ENCODE measurements around the gene KCTD20. TPM values are rescaled to one million over a fixed set of nuclear protein-coding genes. Genes with fewer than 3 reads are reported as not detected.
"Not testable (repeated sequence)": the region's sequence is repeated elsewhere in the genome, so short reads cannot be mapped to it uniquely, and the experiment has no call there.

KCTD20 gene
- total and polyA plus RNA-seq, 2 experiments from 2014 or later, result 27.4 to 56.3 TPM

DNA sequence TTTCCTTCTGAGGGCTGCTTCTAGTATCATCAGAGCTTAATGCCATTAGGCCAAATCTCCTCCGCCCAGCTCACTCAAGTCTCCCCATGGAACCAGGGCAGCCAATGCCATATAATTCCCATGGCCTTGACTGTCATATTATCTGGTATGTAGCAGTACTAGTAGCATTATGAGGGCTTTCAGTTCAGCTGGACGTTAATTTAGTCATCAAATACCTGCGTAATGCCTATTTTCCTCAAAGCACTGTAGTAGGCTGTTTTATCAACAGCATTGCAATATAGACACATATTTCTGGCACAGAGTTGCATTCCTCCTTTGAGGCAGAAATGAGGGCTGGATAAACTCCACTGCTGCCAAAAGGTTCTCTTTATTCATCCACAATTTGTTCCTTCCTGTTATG is 1.7 kb downstream of the KCTD20 start:
- peaks cover 31% of the 10 kb centered on the region for H3K4me1 ChIP-seq (ENCODE audit: insufficient read depth)
- no peak overlapping the region for H2AFZ ChIP-seq
- no peaks in the 10 kb centered on the region for H3K27me3 ChIP-seq
- no peaks in the 10 kb centered on the region for H3K9me3 ChIP-seq (ENCODE audit: low read depth)
- no peaks in the 10 kb centered on the region for H3K36me3 ChIP-seq (replicated peaks; ENCODE audit: insufficient read depth, low read depth)
- TF ChIP-seq CTCF (IDR thresholded peaks at IDR 0.05; ENCODE audit: poor library complexity), result no peak
- no peak for TF ChIP-seq EZH2 (IDR thresholded peaks at IDR 0.05; ENCODE audit: borderline replicate concordance)
- no peak for TF ChIP-seq EZH2phosphoT487 (IDR thresholded peaks at IDR 0.05; ENCODE audit: low read depth, severe bottlenecking, unreplicated experiment)
- 72% methylated on average over 3 of the region's 3 CpGs for WGBS (ENCODE audit: low lambda C conversion rate, missing lambda C conversion rate)
- peak overlapping the region; percentile 99 for H3K27ac ChIP-seq
- H4K20me1 ChIP-seq (ENCODE audit: insufficient read depth, poor library complexity, severe bottlenecking), result no peaks in the 10 kb centered on the region
- peaks cover 64% of the 10 kb centered on the region for H3K79me2 ChIP-seq
- DNase-seq (ENCODE audit: low spot score), result peak; percentile 25
- H3K4me2 ChIP-seq, result peak overlapping the region; percentile 72
- H3K4me3 ChIP-seq, result peak overlapping the region; percentile 90
- H3K9me2 ChIP-seq (replicated peaks; ENCODE audit: insufficient read depth), result no peaks in the 10 kb centered on the region

GRCh38 chr6:36445621-36446020 is 2.8 kb downstream of the KCTD20 start:
- H3K4me1 ChIP-seq (ENCODE audit: insufficient read depth), result peaks cover 31% of the 10 kb centered on the region
- no peaks in the 10 kb centered on the region for H3K9me3 ChIP-seq (ENCODE audit: low read depth)
- H3K4me3 ChIP-seq, result no peak overlapping the region
- H3K27me3 ChIP-seq, result no peaks in the 10 kb centered on the region
- H3K9me2 ChIP-seq (replicated peaks; ENCODE audit: insufficient read depth), result no peaks in the 10 kb centered on the region
- DNase-seq (ENCODE audit: low spot score), result no peak
- peak overlapping the region; percentile 72 for H3K4me2 ChIP-seq
- H2AFZ ChIP-seq, result no peak overlapping the region
- TF ChIP-seq CTCF (IDR thresholded peaks at IDR 0.05; ENCODE audit: poor library complexity) (no peak), EZH2 (IDR thresholded peaks at IDR 0.05; ENCODE audit: borderline replicate concordance) (no peak), EZH2phosphoT487 (IDR thresholded peaks at IDR 0.05; ENCODE audit: low read depth, severe bottlenecking, unreplicated experiment) (no peak)
- no peaks in the 10 kb centered on the region for H3K36me3 ChIP-seq (replicated peaks; ENCODE audit: insufficient read depth, low read depth)
- H3K79me2 ChIP-seq, result peaks cover 75% of the 10 kb centered on the region
- peak overlapping the region; percentile 34 for H3K27ac ChIP-seq
- no peaks in the 10 kb centered on the region for H4K20me1 ChIP-seq (ENCODE audit: insufficient read depth, poor library complexity, severe bottlenecking)

- H2AFZ ChIP-seq; H3K36me3 ChIP-seq (replicated peaks; ENCODE audit: insufficient read depth, low read depth); H3K9me3 ChIP-seq (ENCODE audit: low read depth); H4K20me1 ChIP-seq (ENCODE audit: insufficient read depth, poor library complexity, severe bottlenecking); H3K4me2 ChIP-seq; H3K27ac ChIP-seq; H3K9me2 ChIP-seq (replicated peaks; ENCODE audit: insufficient read depth); DNase-seq (ENCODE audit: low spot score); H3K4me3 ChIP-seq; H3K27me3 ChIP-seq: not testable (repeated sequence)
- WGBS (ENCODE audit: low lambda C conversion rate, missing lambda C conversion rate), result 97% methylated on average over 10 of the region's 10 CpGs
- peaks cover 13% of the 10 kb centered on the region for H3K4me1 ChIP-seq (ENCODE audit: insufficient read depth)
- H3K79me2 ChIP-seq, result peaks cover 97% of the 10 kb centered on the region
These were observed 6.4 kb downstream of the KCTD20 start for GRCh38 chr6:36449173-36449572.

DNA sequence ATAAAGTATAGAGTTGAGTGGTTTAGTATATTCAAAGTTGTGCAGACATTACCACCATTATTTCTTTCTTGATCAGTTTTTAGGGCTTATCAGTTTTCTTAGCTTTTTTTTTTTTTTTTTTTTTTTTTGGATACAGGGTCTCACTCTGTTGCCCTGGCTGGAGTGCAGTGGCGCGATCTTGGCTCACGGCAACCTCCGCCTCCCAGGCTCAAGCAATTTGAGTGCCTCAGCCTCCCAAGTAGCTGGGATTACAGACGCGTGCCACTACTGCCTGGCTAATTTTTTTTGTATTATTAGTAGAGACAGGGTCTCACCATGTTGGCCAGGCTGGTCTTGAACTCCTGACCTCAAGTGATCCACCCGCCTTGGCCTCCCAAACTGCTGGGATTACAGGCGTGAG is 10.1 kb downstream of the KCTD20 start:
- H3K9me3 ChIP-seq (ENCODE audit: low read depth); H3K4me1 ChIP-seq (ENCODE audit: insufficient read depth); H3K9me2 ChIP-seq (replicated peaks; ENCODE audit: insufficient read depth); H3K27ac ChIP-seq; H3K27me3 ChIP-seq; H3K36me3 ChIP-seq (replicated peaks; ENCODE audit: insufficient read depth, low read depth); DNase-seq (ENCODE audit: low spot score); H3K4me2 ChIP-seq; H2AFZ ChIP-seq; H3K4me3 ChIP-seq: not testable (repeated sequence)
- WGBS (ENCODE audit: low lambda C conversion rate, missing lambda C conversion rate), result 100% methylated on average over 4 of the region's 8 CpGs
- Histone ChIP-seq H3K79me2 (peaks cover 97% of the 10 kb centered on the region), H4K20me1 (ENCODE audit: insufficient read depth, poor library complexity, severe bottlenecking) (peaks cover 17% of the 10 kb centered on the region)
